ENCODE measurements around the gene NINL.
"Not testable (repeated sequence)": the region's sequence is repeated elsewhere in the genome, so short reads cannot be mapped to it uniquely, and the experiment has no call there.

NINL gene

DNA sequence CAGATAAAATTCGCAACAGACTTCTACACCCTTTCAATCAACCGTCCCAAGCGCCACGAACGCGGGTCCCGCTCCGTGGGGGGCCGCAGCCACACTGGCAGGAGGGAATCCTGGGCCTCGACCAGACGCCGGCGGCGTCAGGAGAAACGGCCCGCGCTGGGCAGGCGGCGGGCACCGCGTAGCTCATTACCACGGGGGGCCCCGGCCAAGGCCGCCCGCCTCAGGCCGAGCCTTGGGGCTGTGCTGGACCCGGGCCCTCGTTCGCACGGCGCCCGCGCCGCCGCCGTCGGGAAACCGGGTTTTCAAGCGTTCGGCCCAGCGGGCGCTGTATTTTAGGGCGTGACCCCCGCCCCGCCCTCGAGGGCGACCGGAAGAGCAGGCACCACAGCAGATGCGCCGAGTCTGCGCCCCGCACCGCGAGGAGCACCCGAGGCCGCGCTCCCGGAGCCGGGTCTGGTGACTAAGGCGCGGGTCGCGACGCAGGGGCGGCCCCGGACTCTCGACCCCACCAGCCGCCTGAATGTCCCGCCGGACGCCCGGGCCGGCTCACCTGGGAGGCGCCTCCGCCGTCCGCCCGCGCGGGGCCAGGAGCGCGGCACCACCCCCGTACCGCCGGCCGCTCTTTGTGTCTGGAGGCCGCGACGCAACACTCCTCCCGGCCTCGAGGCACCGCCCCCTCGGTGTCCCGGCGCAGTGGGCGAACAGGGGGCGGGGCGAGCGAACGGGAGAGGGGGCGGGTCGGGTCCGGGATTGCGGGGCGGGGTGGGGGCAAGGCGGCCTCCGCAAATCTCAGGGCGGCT lies at the start of gene NINL:
TSS of gene NINL (minus strand) at position 627 of the 800 bp plus-strand sequence. CDS start 58,944 bp downstream, outside the sequence.
- peak; percentile 31 for DNase-seq

DNA sequence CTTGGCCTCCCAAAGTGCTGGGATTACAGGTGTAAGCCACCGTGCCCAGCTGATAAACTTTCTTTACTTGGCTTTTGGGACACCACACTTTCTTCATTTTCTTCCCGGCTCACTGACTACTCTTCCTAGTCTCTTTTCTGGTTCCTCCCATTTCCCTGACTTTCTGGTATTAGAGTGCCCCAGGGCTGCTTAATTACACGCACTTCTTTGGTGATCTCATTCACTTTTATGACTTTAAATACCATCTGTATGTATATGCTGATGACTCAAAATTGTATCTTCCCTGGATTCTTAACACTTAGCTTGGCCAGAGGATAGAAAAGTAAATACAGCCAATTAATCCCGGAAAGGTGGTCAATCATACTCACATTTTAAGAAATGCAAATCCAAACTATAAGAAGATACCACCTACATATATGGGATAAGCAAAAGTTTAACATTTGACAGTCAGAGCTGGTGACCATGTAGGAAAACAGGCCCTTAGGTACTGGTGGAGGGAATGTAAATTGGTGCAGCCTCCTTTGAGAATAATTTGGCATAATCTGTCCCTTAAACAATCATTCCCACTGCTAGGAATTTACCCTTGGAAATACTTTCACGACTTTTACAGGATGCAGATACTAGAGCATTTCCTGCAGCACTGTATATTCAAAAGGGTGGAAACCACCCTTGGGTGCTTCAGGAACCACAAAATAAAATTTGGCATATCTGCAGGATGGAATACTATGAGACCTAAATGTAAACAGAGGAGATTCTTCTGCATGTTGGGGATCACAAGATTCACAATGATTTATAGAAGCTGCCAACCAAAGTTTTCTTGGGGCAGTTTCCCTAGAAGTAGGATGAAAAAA lies 47.8 kb upstream of the NINL start:
- DNase-seq, result no peak

GRCh38 chr20:25630615-25631014 lies 45.3 kb upstream of the NINL start:
- not testable (repeated sequence) for DNase-seq

DNA sequence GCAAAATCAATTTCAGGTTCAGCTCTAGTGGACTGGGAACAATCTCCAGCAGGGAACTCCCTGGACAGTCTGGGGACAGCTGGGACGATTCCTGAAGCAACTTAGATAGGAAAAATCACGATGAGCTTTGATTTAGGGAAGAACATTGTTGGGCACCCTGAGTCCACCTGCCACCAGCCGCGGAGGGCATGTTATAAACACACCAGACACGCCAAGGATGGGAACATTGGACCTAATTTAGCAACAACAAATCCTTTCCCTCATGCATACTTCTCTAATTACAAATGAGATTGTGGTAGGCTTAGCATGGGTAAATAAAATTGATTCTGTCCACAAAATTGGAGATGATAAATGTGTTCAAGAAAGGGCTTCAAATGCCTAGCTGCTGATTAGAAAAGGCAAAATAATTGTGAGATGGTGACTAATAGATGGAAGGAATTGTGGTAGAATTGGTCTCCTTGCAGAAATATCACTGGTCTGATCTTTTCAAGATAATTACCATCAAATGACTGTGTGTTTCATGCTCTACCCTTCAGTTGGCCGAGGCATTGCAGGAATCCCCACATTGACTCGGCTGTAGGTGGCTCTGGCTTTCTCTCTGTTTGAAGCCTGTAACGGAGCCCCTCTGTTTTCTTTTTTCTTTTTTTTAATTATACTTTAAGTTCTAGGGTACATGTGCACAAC lies 44.6 kb upstream of the NINL start:
- DNase-seq, result no peak

GRCh38 chr20:25626779-25627178 lies 41.4 kb upstream of the NINL start:
- DNase-seq, result no peak

GRCh38 chr20:25624500-25624939 lies 39.2 kb upstream of the NINL start:
- peak; percentile 3 for DNase-seq

- DNase-seq, result peak; percentile 95
Measured at GRCh38 chr20:25623736-25624499, 38.6 kb upstream of the NINL start, which contains the start of gene NANP. Gene NANP, minus strand, starts transcription at chr20:25624014. Its CDS starts 66 bp downstream, at chr20:25623948.

GRCh38 chr20:25623225-25623735 lies 37.9 kb upstream of the NINL start:
- DNase-seq, result no peak

DNA sequence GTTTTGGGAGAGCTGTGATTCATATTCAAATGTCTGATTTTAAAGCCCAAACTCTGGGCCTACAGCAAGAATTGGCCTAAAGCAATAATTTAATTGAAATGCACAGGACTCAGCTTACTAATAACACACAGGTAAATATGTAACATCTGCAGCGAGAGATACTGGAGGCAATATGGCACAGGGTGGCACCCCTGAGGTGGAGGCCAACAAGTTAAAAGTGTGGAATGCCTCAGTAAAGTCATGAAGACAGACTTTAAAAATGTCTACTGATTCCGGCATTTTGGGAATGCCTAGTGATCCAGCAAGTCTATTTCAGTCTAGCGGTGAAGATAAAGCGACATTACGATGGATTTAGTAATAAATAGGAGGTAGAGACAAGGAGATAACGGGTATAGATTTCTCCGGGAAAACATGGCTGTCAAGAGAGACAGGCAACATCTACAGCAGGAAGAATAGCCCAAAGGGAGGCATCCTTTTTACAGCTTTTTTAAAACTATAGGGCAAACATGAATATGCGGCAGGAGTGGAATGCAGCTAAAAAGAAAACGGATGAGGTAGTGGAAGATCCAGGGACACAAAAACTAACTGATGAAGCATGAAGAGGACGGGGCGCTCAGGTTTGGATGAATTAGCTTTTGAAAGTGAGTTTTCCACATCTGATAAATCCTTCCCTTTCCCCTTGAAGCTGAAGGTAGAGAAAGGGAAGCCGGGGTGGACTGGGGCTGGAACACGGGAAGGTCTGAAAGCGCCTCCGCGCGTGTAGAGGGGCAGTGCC lies 37.3 kb upstream of the NINL start:
- no peak for DNase-seq

DNA sequence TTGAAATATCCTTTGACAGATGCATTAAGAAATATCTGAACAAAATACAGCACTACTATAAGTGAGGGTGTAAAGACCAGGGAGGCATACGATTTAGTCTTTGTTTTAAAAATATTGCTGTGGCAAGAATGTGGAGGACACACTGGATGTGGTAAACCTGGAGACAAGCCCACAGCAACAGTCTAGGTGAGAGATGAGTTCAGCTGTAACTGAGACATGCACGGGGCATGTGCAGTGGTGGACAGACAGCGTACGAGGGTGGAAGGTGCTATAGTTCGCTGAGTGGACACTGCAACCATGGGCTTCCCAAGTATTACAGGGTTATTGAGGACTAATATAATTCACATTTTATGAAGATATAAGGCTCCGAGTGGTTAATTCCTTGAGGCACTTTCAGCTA lies 36.7 kb upstream of the NINL start:
- no peak for DNase-seq

- no peak for DNase-seq
Measured at GRCh38 chr20:25619514-25619913, 34.2 kb upstream of the NINL start.

GRCh38 chr20:25608774-25609173 lies 23.4 kb upstream of the NINL start:
- DNase-seq, result no peak

- DNase-seq, result no peak
Measured at GRCh38 chr20:25606094-25606695, 20.9 kb upstream of the NINL start.

- DNase-seq, result no peak
Measured at GRCh38 chr20:25605148-25605547, 19.8 kb upstream of the NINL start.

GRCh38 chr20:25604611-25605010 lies 19.3 kb upstream of the NINL start:
- DNase-seq, result no peak

GRCh38 chr20:25602914-25603309 lies 17.6 kb upstream of the NINL start:
- DNase-seq, result not testable (repeated sequence)

- DNase-seq, result not testable (repeated sequence)
Measured at GRCh38 chr20:25602191-25602913, 17.0 kb upstream of the NINL start.

GRCh38 chr20:25601659-25602058 lies 16.3 kb upstream of the NINL start:
- DNase-seq, result no peak

- DNase-seq, result no peak
Measured at GRCh38 chr20:25600632-25601031, 15.3 kb upstream of the NINL start.
